BLaER1 treated with 17β-estradiol and CSF1 and Interleukin-3, amounts not matched to agents 10 nM and 100 nM (cell line): Measurements from ENCODE around the gene FKBP2.

Experiments used
- H3K27ac ChIP-seq, 11 experiments: shearing (Covaris generic); formaldehyde crosslinking; 2 replicates each; pipeline ENCODE4 v1.8.1; 2022
- H3K27me3 ChIP-seq, 11 experiments: shearing (Covaris generic); formaldehyde crosslinking; 2 replicates each; pipeline ENCODE4 v1.8.1; 2022
- H3K36me3 ChIP-seq, 11 experiments: shearing (Covaris generic); formaldehyde crosslinking; 2 replicates each; pipeline ENCODE4 v1.8.1; 2022
- H3K4me1 ChIP-seq, 10 experiments: shearing (Covaris generic); formaldehyde crosslinking; 2 replicates each; pipeline ENCODE4 v1.8.1; 2022
- H3K4me2 ChIP-seq, 11 experiments: shearing (Covaris generic); formaldehyde crosslinking; 2 replicates each; pipeline ENCODE4 v1.8.1; 2022
- H3K4me3 ChIP-seq, 10 experiments: shearing (Covaris generic); formaldehyde crosslinking; 2 replicates each; pipeline ENCODE4 v1.8.1; 2022
- H3K9ac ChIP-seq, 11 experiments: shearing (Covaris generic); formaldehyde crosslinking; 2 replicates each; pipeline ENCODE4 v1.8.1; 2022
- H3K9me3 ChIP-seq, 11 experiments: shearing (Covaris generic); formaldehyde crosslinking; replicated peaks in 1 of 11; 2 replicates each; pipeline ENCODE4 v1.8.1; 2022
- H4K20me1 ChIP-seq, 11 experiments: shearing (Covaris generic); formaldehyde crosslinking; 2 replicates each; pipeline ENCODE4 v1.8.1; 2022
- Cebpa-rat ChIP-seq, 11 experiments: shearing (Covaris generic); IDR thresholded peaks; 2 replicates each; pipeline ENCODE4 v1.8.1; 2022

The FKBP2 gene

GRCh38 chr11:64240435-64241240 is at the start of gene FKBP2:
Gene FKBP2, plus strand, starts transcription at chr11:64241095. Its CDS starts 1,293 bp downstream, at chr11:64242388.
- Histone ChIP-seq H3K9me3 (no peaks in the 10 kb centered on the region), H4K20me1 (peaks cover 13 to 47% (median 38%) of the 10 kb centered on the region in 11 experiments; a peak in 21 of 22 replicates), H3K4me1 (peaks cover 74 to 82% (median 80%) of the 10 kb centered on the region in 10 experiments), H3K27me3 (no peaks in the 10 kb centered on the region), H3K4me3 (peak within 1 kb of the TSS; percentile 81 to 99 (median 97)), H3K9ac (peak within 1 kb of the TSS; percentile 85 to 97 (median 90)), H3K4me2 (peak within 1 kb of the TSS; percentile 91 to 100 (median 99)), H3K36me3 (peaks cover 28 to 64% (median 42%) of the 10 kb centered on the region in 11 experiments), H3K27ac (peak within 1 kb of the TSS; percentile 85 to 96 (median 93))
- TF ChIP-seq Cebpa-rat (IDR thresholded peaks at IDR 0.05), result no peak

DNA sequence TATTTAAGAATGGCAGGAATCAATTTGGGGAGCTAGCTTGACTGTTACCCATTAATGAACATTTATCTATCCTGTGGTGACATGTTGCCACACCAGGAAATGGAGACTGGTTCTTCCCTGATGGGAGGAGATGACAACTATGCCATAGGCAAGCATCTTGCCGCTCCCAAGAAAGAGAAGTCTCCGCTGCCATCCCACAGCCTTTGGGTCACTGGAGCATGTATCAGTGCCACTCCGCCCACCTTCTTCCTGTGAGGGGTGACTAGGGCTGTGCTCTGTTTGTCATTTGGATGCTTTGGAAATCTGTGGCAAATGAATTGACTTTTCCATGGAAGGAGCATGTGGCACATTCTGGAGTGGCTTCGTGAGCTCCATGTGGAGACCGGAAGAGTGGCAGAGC is 48.5 kb upstream of the FKBP2 start:
- H3K9me3 ChIP-seq, result no peaks in the 10 kb centered on the region
- peak overlapping the region in 8 of 11 experiments; percentile 2 to 50 (median 30); a peak in 9 of 22 replicates for H3K27ac ChIP-seq
- TF ChIP-seq Cebpa-rat (IDR thresholded peaks at IDR 0.05), result no peak

DNA sequence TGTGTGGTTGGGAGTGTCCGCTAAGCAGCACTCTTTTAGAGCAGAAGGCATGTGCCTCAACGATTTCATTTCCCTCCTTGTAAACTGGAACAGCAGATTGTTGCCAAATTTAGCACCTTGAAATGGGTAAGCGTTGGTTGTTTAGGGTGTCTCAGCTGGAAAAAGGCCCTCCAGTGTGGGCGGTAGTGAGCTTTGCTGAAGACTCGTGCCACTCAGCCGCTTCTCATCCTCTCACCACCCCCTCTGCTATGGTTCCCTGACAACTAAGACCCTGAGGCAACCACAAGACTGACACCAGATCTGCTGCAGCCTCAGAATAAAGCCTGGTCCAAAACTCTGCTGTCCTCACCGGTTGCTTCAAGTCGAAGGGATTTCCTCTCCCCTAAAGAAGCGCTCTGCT is 44.3 kb upstream of the FKBP2 start:
- H3K27me3 ChIP-seq, result no peaks in the 10 kb centered on the region
- no peak for TF ChIP-seq Cebpa-rat (IDR thresholded peaks at IDR 0.05)
- H3K27ac ChIP-seq, result no peak overlapping the region; a peak in 1 of 22 replicates
- H3K4me3 ChIP-seq, result no peak overlapping the region
- peaks cover 21 to 58% (median 27%) of the 10 kb centered on the region in 11 experiments for H4K20me1 ChIP-seq
- H3K4me2 ChIP-seq, result peak overlapping the region in 3 of 11 experiments; percentile 26 to 35 (median 33); a peak in 5 of 22 replicates
- H3K9ac ChIP-seq, result peak overlapping the region in 8 of 11 experiments; percentile 4 to 42 (median 28); a peak in 5 of 22 replicates
- H3K4me1 ChIP-seq, result peaks cover 0 to 54% (median 19%) of the 10 kb centered on the region in 10 experiments; a peak in 16 of 20 replicates
- no peaks in the 10 kb centered on the region for H3K9me3 ChIP-seq
- peaks cover 0 to 100% (median 93%) of the 10 kb centered on the region in 11 experiments; a peak in 21 of 22 replicates for H3K36me3 ChIP-seq

More for the DNA sequence above, 48.5 kb upstream of the FKBP2 start:
- peak overlapping the region in 6 of 11 experiments; percentile 33 to 64 (median 50); a peak in 16 of 22 replicates for H3K4me2 ChIP-seq
- peaks cover 0 to 23% (median 10%) of the 10 kb centered on the region in 11 experiments; a peak in 18 of 22 replicates for H4K20me1 ChIP-seq
- no peak overlapping the region for H3K4me3 ChIP-seq
- H3K4me1 ChIP-seq, result peaks cover 0 to 29% (median 15%) of the 10 kb centered on the region in 10 experiments; a peak in 16 of 20 replicates
- peak overlapping the region in 7 of 11 experiments; percentile 18 to 42 (median 28); a peak in 6 of 22 replicates for H3K9ac ChIP-seq
- H3K36me3 ChIP-seq, result peaks cover 0 to 99% (median 67%) of the 10 kb centered on the region in 11 experiments; a peak in 21 of 22 replicates
- no peaks in the 10 kb centered on the region for H3K27me3 ChIP-seq

GRCh38 chr11:64198511-64198910 is 42.4 kb upstream of the FKBP2 start:
- Histone ChIP-seq H3K36me3 (peaks cover 0 to 100% (median 99%) of the 10 kb centered on the region in 11 experiments; a peak in 21 of 22 replicates), H3K4me3 (no peak overlapping the region), H3K4me1 (peaks cover 0 to 56% (median 11%) of the 10 kb centered on the region in 10 experiments; a peak in 13 of 20 replicates), H3K27me3 (no peaks in the 10 kb centered on the region), H3K4me2 (no peak overlapping the region), H4K20me1 (peaks cover 32 to 76% (median 41%) of the 10 kb centered on the region in 11 experiments; a peak in 21 of 22 replicates), H3K9me3 (no peaks in the 10 kb centered on the region), H3K27ac (0 out of 22 replicates have a peak overlapping the region, but pooled peaks of 1 of the 11 experiments have one; percentile 8), H3K9ac (peak overlapping the region in 5 of 11 experiments; percentile 6 to 44 (median 20); a peak in 4 of 22 replicates)
- TF ChIP-seq Cebpa-rat (IDR thresholded peaks at IDR 0.05), result no peak

DNA sequence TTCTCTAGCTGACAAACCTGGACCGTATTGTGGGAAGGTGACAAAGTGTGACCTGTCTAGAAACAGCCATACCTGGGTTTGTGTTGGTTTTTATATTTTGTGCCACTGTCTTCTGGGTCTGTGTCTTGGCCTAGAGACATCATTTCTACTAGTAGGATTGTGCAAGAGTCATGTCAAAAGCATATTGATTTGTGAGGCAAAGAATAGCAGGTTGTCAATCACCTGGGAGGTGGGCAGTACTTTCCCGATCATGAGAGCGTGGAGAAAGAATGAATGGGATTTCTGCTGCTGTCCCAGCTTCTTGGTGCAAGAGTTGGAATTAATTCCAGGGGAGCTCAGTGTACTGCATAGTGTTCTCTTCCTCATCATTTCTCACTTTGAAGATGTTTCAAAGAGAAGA is 39.4 kb upstream of the FKBP2 start:
- H3K4me1 ChIP-seq, result peaks cover 24 to 71% (median 36%) of the 10 kb centered on the region in 10 experiments
- TF ChIP-seq Cebpa-rat (IDR thresholded peaks at IDR 0.05), result peak in 2 of 11 experiments; percentile 20 to 63; a peak in 3 of 22 replicates
- peaks cover 5 to 88% (median 79%) of the 10 kb centered on the region in 11 experiments; a peak in 21 of 22 replicates for H3K36me3 ChIP-seq
- peak overlapping the region in 1 of 11 experiments; percentile 14; a peak in 1 of 22 replicates for H3K9ac ChIP-seq
- H3K9me3 ChIP-seq, result no peaks in the 10 kb centered on the region
- H3K4me2 ChIP-seq, result no peak overlapping the region
- no peaks in the 10 kb centered on the region for H3K27me3 ChIP-seq
- H3K27ac ChIP-seq, result no peak overlapping the region
- no peak overlapping the region for H3K4me3 ChIP-seq
- peaks cover 23 to 71% (median 57%) of the 10 kb centered on the region in 11 experiments; a peak in 21 of 22 replicates for H4K20me1 ChIP-seq

DNA sequence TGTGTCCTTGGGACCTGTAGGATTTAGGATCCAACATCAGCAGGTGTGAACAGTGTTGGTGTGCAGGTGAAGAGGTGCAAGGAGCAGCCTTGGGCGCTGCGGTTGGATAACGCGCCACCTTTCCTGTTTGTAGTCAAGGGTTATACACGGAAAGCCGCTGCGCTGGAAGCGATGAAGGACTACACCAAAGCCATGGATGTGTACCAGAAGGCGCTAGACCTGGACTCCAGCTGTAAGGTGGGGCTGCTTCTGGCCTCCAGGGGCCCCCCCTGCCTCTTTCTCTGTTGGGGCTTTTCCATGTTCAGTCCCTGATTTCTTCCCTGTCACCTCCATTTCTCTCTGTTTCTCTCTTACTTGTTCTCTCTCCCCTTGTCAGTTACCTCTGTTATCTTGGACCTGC is 37.9 kb upstream of the FKBP2 start:
- Histone ChIP-seq H3K9me3 (no peaks in the 10 kb centered on the region), H3K4me2 (no peak overlapping the region), H4K20me1 (peaks cover 15 to 65% (median 54%) of the 10 kb centered on the region in 11 experiments; a peak in 21 of 22 replicates), H3K36me3 (peaks cover 6 to 79% (median 66%) of the 10 kb centered on the region in 11 experiments), H3K27ac (peak overlapping the region in 3 of 11 experiments; percentile 3 to 36 (median 19); a peak in 2 of 22 replicates), H3K27me3 (no peaks in the 10 kb centered on the region), H3K4me1 (peaks cover 25 to 56% (median 37%) of the 10 kb centered on the region in 10 experiments), H3K4me3 (no peak overlapping the region), H3K9ac (peak overlapping the region in 8 of 11 experiments; percentile 1 to 34 (median 14); a peak in 5 of 22 replicates)
- no peak for TF ChIP-seq Cebpa-rat (IDR thresholded peaks at IDR 0.05)

DNA sequence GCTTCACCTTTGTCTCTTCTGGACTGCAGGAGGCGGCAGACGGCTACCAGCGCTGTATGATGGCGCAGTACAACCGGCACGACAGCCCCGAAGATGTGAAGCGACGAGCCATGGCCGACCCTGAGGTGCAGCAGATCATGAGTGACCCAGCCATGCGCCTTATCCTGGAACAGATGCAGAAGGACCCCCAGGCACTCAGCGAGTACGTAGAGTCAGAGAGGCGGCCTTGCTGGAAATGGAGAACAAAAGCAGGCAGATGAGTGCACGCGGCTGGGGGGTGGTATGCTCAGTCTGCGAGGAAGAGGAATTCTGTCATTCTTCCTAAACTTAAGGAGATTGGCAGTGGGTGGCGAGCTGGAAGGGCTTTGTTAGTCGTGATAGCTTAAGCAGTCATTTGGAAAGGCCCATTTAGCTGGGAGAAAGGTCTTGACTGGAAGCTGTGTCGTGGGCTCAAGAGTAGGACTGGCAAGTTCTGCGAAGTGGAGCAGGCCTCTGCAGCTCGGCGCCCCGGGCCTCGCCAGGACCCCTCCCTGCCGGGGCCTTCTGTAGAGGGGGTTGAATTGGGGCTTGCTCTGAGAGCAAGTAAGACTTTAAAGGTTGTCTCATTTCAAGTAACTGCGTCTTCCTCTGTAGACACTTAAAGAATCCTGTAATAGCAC is 37.3 kb upstream of the FKBP2 start:
- Histone ChIP-seq H3K9ac (peak overlapping the region in 4 of 11 experiments; percentile 9 to 35 (median 32); a peak in 8 of 22 replicates), H3K4me3 (no peak overlapping the region), H3K27ac (peak overlapping the region in 3 of 11 experiments; percentile 19 to 41 (median 21); a peak in 4 of 22 replicates), H3K4me1 (peaks cover 31 to 54% (median 40%) of the 10 kb centered on the region in 10 experiments), H3K9me3 (no peaks in the 10 kb centered on the region), H3K36me3 (peaks cover 6 to 79% (median 65%) of the 10 kb centered on the region in 11 experiments), H3K27me3 (no peaks in the 10 kb centered on the region), H3K4me2 (peak overlapping the region in 7 of 11 experiments; percentile 97 to 100 (median 99); a peak in 7 of 22 replicates), H4K20me1 (peaks cover 21 to 70% (median 58%) of the 10 kb centered on the region in 11 experiments)
- no peak for TF ChIP-seq Cebpa-rat (IDR thresholded peaks at IDR 0.05)

GRCh38 chr11:64204080-64204440 is 36.8 kb upstream of the FKBP2 start:
- no peak for TF ChIP-seq Cebpa-rat (IDR thresholded peaks at IDR 0.05)
- Histone ChIP-seq H3K9me3 (no peaks in the 10 kb centered on the region), H3K4me2 (peak overlapping the region; percentile 38 to 100 (median 98)), H4K20me1 (peaks cover 26 to 75% (median 62%) of the 10 kb centered on the region in 11 experiments), H3K9ac (peak overlapping the region in 2 of 11 experiments; percentile 29 to 34; a peak in 6 of 22 replicates), H3K27me3 (no peaks in the 10 kb centered on the region), H3K36me3 (peaks cover 7 to 79% (median 65%) of the 10 kb centered on the region in 11 experiments), H3K4me1 (peaks cover 36 to 58% (median 45%) of the 10 kb centered on the region in 10 experiments), H3K4me3 (no peak overlapping the region), H3K27ac (peak overlapping the region in 3 of 11 experiments; percentile 19 to 41 (median 21); a peak in 4 of 22 replicates)
